Right renal pelvis (tissue), 4 donors: ENCODE measurements around the gene THADA. TPM values are rescaled to one million over a fixed set of nuclear protein-coding genes. Genes with fewer than 3 reads are reported as not detected.
"Not testable (repeated sequence)": the region's sequence is repeated elsewhere in the genome, so short reads cannot be mapped to it uniquely, and the experiment has no call there.

Experiments used
- DNase-seq, 4 donors: peaks; one replicate each; pipeline ENCODE4 v3.0.0-alpha.2; 2013; ENCODE audit warnings: low read depth in 4 of 4, low spot score in 3 of 4, missing footprints in 1 of 4
- polyA plus RNA-seq, 4 donors: library from polyadenylated mRNA; unstranded; fragments of 120-200 nt; gene quantifications; one replicate each; pipeline ENCODE4 v1.2.1, GENCODE V29; 2013; ENCODE audit not compliant: insufficient read length in 4 of 4

Gene THADA
- polyA plus RNA-seq, 4 donors = 33.8 to 39.7 (median 36.0) TPM

DNA sequence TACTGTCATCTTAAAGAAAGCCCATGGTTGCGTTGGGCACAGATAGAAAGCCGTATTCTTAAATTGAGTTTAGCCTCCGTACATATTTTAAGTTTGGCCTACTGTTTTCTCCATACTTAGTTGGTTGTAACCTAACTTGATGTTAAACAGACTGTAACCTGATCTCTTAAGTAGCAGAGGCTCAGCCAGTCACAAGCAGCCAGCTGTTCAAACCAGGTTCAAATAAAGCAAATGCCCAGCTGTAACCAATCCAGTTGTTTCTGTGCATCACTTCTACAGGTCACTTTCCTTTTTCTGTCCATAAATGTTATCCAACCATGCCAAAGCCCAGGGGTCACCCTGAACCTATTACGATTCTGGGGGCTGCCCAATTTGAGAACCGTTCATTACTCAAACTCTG lies 10.0 kb upstream of the THADA start:
- no peak for DNase-seq

DNA sequence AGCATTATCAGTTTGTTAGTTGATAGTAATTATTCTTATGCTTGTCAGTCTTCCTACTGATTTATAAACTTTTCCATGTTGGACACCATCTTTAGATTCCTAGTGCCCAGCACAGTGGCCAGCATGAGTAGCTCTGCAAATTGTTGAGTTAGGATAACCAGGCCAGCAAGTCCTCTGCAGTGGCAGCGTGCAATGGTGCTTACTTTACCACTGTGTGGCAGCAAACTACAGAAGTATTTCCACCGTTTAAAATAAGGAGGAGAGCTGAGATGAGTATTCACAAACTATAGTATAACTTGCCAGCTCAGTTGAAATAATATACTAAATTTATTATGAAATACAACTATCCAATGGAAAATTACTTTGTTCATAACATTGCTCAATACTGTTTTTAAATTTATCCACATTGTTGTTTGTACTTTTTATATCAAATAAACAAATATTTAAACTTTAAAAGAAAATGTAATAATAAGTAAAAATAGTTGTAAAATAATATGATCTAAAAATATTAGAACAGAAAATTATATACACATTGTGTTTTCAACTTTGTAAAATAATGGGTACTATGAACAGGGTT lies 9.3 kb upstream of the THADA start:
- DNase-seq = no peak

DNA sequence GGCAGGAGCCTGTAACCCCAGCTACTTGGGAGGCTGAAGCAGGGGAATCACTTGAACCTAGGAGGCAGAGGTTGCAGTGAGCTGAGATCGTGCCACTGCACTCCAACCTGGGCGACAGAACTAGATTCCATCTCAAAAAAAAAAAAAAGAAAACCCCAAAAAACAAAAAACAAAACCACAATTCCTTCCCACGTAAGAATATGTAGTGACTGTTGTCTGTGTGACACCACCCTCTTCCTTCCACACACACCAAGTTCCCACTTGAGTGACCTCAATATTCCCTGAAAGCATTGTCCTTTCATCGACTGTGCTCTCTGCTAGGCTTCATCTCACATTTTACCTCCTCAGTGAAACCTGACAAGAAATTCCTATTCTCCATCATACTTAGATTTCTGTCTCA lies 8.8 kb upstream of the THADA start:
- no peak for DNase-seq

DNA sequence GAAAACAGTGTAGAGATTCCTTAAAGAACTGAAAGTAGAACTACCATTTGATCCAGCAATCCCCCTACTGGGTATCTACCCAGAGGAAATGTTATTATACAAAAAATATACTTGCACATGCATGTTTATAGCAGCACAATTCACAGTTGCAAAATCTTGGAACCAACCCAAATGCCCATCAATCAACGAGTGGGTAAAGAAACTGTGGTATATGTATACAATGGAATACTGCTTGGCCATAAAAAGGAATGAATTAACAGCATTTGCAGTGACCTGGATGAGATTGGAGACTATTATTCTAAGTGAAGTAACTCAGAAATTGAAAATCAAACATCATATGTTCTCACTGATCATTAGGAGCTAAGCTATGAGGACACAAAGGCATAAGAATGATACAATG lies 4.8 kb upstream of the THADA start:
- DNase-seq = not testable (repeated sequence)

DNA sequence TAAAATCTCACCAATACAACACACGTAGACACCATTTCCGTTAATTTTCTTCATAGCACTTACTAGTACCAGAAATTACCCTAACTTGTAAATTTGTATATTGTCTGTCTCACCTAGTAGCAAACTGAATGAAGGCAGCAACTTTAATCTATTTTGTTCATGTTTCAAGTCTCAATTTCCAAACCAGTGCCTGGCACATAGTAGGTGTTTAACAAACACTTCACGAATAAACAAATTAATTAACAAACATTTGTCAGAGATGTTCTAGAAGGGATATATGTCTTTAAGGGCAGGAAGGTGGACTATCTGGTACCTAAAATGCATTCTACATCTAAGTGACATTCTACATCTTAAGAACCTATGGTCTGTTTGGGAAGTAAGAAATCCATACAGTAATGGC lies 963 bp downstream of the THADA start:
- DNase-seq = no peak

DNA sequence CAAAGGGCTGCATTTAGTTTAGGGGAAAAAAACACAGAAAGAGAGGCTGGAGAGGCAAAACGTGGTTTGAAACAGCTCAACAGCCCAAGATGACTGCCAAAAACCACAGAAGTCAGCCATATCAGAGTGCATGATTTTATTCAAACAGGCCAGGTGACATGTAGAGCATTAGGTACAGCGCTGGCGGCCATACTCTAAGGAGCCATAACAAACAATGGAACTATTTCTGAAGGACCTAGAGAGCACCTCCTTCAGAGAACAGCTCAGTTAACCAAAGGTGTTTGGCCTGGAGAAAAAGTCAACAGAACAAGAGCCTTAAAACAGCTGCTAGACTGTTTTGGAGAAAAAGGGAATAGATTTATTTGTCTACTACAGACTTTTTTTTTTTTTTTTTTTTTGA lies 2.6 kb downstream of the THADA start:
- no peak for DNase-seq

DNA sequence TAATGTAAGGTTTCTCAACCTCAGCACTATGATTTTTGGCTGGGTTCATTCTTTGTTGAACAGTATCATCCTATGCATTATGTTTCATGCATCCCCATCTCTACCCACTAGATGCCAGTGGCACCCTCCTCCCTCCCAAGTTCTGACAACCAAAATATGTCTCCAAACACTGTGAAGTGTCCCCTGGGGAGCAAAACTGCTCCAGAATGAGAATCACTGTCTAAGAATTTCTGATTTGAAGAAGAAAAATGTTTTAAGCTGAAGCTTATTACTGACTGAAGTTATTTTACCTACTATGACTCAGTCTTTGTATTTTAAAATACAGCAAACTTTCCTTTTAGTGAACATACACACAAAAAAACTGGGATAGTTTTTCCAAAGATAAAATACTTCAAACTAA lies 3.4 kb downstream of the THADA start:
- DNase-seq = no peak

DNA sequence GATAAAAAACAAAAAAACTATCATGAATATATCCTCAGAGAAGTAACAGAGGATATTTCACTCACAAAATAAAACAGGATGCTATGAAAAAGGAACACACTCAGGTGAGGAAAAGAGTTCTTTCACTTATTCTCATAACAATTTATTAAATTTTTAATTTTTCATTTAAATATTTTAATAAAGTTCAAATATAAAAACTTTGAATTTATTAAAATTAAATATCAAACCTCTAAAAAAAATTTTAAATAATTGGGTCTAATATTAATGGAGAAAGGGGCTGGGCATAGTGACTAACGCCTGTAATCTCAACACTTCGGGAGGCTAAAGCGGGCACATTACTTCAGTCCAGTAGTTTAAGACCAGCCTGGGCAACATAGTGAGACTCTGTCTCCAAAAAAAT lies 10.1 kb downstream of the THADA start:
- DNase-seq = no peak

DNA sequence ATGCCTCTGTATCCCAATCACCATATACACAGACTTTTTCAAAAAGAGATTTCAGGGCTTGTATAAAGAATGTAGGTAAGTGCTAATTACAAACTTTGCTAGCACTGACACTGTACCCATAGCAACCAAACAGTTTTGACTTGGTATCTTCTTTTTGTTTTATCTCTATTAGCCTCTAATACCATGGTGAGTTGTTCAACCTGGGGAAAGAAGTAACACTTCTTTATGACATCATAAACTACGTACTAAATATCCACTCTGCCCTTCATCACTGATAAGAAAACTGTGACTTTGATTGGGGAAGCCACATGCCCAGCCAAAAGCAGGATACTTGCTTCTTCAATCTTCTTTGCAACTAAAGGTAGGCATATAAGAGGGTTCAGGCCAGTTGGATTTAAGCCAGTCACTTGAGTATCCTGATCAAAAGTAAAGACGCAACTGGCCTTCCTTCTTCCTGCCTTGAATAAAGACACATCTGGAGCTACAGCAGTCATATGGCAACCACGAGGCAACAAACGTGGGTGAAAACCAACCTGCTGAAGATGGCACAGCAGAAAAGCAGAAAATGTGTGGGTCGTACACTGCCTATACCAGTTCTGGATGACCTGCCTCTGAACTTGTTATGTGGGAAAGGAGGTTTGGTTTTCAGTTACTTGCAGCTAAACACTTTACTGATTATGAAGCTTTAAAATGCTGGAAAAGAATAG lies 16.4 kb downstream of the THADA start:
- DNase-seq = no peak

DNA sequence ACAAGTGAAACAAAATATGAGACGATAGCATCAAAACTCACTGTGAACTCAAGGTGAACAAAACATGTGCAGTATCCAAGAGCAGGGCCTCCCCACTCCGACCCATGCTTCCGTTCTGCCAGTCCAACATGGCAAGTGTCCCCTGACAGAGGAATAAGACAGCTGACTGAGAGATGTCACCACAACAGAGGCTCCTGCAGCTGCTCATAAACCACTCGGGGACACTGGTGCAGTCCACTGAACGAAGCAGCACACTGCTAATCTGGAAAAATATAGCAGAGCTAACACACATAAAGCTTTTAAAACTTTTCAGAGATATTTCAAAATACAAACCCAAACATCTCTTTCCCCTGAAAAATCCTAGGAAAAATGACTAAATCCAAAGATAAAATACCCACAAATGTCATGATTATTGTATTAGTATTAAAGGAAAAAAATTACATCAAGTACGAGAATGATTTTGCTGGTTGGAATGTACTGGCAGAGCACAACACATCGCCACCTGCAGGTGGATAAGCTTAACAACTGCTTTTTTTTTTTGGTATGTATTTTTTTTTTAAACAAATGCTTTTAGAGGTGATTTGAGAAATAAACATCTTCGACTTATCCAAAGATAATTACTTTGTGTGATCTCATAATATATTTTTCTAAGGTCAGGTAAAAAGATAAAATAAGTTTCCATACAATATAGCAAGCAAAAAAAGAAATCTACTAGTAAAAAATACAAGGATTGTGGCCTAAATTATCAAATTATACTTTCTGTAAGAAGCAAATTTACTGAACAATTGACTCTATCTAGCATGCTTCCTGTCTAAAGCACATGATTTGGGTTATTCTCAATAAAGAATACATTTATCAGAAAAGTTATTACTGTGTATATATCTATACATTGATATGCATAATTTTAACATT lies 18.6 kb downstream of the THADA start:
- peak; percentile 10 to 27 (median 23) for DNase-seq

DNA sequence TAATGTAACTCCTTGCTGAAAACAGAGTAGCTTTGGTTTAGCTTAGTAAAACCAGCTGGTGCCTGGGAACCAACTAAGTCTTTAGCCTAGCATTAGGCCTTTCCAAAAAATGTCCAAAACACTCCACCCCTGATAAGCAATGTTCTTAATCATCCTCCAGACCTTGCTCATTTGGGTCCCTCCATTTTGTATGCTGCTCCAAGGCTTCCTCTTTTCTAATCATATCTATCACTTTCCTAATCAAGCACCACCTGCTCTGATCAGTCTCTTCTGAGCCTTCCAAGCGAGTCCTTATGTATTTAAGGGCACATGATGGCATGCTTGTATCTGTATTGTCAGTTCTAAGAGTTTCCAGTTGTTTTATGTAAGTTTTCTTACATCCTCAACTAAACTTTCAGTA lies 23.6 kb downstream of the THADA start:
- DNase-seq = no peak

DNA sequence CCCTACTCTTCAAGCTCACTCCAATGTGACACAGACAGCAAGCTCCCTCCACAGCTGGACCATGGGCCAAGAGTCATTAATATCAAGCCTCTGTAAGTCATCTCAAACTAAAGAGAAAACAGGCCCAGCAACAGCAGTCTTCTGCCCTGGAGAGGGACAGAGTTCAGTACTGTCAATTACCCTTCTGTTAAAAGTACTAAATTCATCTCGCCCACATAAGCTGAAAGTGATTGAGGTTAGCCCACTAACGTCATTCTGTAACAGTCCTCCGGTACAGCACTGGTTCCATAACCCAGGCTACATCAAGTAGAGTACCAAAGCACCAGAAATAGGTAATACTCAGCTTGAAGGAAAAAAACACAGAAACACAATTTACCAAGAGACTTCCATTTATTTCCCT lies 25.9 kb downstream of the THADA start:
- DNase-seq = no peak

DNA sequence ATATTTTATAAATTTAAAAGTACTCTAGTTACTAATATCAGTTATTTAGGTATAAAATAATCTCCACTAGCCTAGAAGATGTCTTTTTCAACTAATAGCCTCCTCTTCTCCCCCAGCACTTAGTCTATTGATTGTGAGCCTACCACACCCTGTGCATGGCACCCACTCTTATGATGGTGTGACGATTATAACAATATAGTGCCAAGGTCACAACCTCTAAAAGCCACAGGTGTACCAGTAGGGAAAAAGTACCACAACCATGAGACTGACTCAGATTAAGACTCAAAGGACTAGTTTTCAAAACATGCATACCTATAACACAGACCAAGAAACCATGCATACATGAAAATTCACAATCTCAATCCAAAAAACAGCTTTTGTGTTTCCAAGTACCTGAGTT lies 27.6 kb downstream of the THADA start:
- no peak for DNase-seq

DNA sequence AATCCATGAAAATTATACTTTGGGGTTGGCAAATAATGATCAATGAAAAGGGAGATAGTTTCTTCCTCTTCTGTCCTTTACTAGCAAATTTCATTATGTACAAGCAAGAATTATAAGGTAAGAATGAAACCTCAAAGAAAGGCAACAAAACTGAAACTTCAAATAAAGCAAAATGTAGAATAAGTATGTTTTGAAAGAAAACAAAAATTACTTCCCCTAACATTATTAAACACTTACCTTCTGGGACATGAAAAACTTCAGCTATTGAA lies 29.4 kb downstream of the THADA start:
- no peak for DNase-seq

DNA sequence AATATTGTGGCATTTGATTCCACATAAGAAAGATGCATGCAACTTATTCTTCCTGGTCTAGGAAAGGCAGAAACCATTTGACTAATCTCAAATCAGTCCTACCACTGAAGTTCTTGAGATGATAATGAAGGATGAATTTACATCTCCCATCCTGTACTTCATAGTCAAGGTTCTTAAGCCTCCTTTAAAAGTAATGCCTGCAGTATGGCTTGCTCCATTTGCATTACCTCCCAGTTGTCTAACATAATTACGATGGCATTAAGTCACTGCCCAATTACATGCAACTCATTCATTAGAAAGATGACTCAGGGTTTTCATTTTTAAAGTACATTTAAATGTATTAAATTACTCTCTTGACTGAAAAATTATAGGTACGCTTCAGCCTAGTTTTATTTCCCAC lies 32.2 kb downstream of the THADA start:
- no peak for DNase-seq

DNA sequence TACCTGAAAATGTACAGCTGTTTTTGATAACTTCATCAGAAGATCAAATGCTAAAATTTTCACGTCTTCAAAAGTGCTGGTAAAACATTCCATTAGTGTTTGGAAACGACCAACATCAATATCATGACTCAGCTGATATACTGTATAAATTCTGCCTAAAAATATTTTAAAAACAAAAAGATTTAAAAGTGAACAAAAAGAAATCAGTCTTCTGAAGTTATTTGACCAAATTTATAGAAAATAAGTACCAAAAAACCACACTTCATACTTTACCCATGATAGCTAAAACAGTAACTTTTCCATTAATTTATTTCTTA lies 35.6 kb downstream of the THADA start:
- DNase-seq = no peak

DNA sequence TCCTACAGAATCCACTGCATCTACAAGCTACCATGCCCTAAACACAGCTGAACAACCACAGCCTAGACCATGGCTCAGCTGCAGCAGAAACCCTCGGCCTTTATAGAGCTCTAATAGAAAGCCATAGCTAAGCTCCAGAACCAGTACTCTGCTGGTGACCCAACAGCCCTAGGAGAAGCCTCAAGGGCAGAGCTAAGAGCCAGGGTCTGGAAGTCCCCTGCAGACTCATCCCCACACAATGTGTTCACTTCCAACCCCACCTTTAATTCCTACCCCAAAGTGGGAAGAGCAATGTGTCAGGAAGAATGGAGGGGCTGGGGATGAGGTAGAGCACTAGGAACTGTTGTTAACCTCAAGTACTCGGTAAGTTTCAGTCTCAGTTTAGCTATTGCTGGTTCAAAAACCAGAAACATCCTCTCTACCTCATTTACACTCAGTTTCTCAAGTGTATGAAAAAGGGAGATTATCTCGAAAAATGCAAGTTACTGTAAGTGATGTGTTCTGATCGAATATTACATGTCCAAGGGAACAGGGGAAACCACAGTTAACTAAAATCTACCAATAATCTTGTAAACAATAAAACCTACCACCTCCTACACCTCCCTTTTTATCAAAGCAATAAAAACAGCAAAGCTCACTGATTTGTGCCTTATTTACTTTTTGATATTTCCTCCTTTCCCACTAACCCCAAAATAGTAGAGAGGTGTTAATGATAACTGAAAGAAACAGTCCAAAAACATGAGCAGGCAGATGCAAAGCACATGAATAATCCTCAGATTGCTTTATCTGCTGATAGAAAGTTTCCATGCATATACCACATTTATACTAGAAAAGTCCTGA lies 36.2 kb downstream of the THADA start:
- no peak for DNase-seq

DNA sequence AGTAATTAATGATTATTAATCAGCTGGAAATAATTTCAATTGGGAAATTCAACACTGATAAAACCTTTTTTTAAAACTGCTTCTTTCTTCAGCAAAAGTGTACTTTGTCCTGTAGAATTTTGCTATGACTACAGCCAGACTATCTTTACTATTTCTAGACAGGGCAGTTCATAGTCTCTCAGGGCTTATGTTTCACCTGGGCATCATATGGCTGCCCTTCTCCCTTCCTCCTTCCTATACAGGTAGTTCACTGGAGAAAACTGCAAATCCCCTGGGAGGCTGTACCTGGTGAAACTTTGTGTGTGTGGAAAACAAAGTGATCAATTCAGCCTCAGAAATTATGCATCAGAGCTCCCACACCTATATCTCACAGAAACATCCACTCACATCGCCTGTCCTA lies 38.6 kb downstream of the THADA start:
- no peak for DNase-seq

DNA sequence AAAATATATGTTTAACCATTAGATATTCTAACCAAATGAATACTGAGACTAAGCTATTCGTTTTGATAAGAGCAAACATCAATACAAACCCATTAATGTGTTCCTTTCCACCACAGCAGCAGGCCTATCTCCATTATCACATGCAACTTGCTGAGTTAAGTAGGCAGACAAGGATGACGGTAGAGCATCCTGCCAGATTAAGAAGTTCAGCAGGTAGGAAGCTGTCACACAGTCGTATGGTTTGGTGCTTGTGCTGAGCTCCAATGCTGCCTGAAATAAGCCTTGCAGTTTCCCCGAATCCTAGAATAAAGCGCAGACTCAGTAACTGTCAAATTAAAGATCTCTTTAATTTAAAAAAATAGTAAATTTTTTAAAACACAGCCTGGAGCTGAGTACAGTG lies 39.6 kb downstream of the THADA start:
- DNase-seq = no peak

DNA sequence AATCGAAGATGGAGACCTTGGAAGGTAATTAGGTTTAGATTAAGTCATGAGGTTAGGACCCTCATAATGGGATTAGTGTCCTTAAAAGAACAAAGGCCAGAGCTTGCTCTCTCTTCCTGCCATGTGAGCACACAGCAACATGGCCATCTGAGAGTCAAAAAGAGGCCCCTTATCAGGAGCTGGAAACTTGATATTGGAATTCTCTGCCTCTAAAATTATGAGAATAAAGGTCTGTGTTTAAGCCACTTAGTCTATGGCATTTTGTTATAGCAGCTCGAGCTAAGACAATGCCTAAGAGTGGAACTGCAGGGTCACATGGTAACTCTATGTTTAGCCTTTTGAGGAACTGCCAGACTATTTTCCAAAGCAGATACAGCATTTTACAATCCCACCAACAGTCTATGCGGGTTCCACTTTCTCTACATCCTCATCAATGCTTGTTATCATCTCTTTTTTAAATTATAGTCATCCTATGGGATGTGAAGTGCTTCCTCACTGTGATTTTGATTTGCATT lies 42.4 kb downstream of the THADA start:
- no peak for DNase-seq

DNA sequence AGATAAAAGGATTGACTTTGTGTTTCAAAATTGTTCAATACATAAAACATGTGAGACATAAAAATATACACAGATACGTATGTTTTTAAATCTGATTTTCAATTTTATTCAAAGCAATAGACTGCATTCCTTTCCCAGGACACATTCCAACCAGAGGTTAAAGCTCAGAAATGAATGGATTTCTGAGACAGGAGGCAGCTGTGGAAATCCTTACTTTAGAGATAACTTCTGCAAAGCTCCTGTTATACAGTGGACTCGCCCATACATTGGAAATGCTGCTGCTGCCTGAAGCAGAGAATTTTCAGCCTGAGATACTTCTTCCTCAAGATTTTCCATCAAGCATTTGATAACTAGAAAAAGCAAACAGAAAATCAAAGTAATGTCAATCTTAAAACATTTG lies 43.8 kb downstream of the THADA start:
- no peak for DNase-seq
